ENCODE data around the gene GSK3B.

Gene GSK3B

DNA sequence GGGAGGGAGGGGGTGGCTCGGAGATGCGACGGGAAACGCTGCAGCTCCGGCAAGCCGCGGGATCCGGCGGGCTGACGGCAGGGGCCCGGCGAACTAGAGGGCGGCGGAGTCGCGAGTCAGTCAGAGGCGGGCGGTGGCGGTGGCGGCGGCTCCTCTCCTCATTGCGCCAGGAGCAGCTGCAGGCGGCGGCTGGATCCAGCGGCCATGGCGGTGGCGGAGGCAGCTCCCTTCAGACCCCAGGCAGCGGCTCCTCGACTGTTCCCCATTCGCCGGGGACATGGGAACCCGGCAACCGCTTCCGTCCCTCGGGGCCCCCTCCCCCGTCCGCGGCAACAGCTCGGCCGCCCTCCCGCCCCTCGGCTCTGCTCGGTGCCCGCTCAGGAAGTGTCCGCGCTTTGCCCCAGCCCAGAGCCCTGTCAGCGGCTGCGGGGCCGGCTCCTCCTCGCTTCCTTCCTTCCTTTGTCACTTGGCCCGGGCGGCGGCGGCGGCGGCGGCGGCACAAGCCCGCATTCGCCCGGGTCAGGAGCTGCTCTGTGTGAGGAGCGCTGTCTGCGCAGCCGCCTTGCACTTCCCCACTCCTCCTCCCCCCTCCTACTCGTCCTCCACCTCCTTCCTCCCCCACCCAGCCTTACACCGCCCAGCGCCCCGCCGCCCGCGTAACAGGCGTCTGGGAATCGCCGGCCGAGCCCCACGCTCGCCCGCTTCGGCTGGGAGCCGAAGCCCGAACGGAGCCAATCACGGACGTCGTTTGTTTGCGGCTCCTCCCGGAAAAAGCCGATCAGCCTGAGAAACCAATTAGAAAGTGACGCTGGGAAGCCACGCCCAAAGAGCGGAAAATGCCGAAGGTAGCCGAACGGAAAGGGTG, at the start of gene GSK3B:
Gene GSK3B, minus strand, starts transcription at position 537 of the 865 bp plus-strand sequence. CDS start 1,013 bp downstream, outside the sequence.
- peak; percentile 99 for DNase-seq

DNA sequence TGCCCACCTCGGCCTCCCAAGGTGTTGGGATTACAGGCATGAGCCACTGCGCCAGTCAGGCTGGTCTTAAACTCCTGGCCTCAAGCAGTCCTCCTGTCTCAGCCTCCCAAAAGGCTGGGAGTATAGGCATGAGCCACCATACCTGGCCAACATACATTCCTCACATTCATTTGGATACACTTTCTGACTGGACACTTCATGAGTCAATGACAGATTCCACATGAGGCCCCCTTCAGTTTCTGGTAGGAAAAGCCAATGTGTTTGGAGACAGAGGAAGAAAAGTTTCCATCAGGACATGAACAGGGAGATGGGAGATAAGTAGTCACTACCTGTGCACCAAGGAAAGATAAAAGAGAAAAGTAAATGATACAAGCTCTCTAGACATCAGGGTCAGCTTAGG, 49.4 kb upstream of the GSK3B start:
- no peak for DNase-seq

DNA sequence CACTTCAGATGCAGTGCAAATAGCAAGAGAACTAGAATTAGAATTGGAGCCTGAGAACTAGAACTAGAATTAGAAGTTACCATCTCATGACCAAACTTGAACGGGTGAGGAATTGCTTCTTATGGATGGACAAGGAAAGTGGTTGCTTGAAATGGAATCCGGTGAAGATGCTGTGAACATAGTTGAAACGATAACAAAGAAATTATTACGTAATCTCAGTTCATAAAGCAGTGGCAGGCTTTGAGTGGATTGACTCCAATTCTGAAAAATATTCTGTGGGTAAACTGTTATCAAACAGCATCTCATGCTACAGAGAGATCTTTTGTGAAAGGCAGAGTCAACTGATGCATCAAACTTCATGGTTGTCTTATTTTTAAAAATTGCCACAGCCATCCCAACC, 48.0 kb upstream of the GSK3B start:
- DNase-seq = no peak

- DNase-seq = no peak
These were observed 46.0 kb upstream of the GSK3B start for GRCh38 chr3:120140098-120140742.

GRCh38 chr3:120139140-120139539, 44.9 kb upstream of the GSK3B start:
- DNase-seq = no peak

DNA sequence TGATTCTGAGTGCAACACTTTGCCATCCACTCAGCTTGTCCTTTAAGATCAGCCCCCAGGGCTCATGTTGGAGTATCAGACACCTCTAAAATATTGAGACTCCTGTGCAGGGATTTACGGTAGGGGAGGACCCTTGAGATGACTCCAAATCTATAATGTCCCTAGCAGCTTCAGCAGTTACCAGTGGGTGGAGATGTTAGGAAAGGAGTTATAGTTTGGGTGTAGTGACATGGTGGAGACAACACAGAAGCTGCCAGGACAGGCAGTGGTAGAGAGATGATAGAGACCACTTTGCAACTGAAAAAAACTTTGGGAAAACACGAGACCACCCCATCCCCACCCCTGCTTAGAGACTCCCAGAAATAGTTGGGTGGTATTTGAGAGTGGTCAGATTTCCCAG, 43.3 kb upstream of the GSK3B start:
- DNase-seq = no peak

DNA sequence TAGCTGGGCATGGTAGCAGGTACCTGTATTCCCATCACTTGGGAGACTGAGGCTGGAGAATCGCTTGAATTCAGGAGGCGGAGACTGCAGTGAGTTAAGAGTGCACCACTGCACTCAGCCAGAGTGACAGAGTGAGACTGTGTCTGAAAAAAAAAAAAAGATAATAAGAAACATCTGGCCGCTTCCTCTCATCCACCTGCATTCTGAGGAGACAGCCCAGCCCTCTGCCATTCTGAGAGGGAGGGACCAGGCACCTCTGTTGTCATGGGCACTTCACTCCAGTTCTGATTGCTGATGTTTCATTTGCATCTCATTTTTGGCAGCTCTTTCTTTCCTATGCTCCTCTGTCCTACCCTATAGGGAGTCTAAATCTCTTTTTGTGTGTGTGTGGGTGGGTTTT, 36.4 kb upstream of the GSK3B start:
- DNase-seq = no peak

GRCh38 chr3:120129718-120130513, 35.7 kb upstream of the GSK3B start:
- no peak for DNase-seq

GRCh38 chr3:120129051-120129450, 34.8 kb upstream of the GSK3B start:
- DNase-seq = no peak

- DNase-seq = no peak
These were observed 31.7 kb upstream of the GSK3B start for GRCh38 chr3:120125992-120126391.

GRCh38 chr3:120119846-120120510, 25.7 kb upstream of the GSK3B start:
- DNase-seq = no peak

- no peak for DNase-seq
These were observed 20.7 kb upstream of the GSK3B start for GRCh38 chr3:120114981-120115380.

- DNase-seq = no peak
These were observed 20.1 kb upstream of the GSK3B start for GRCh38 chr3:120114376-120114775.

GRCh38 chr3:120113128-120114116, 19.2 kb upstream of the GSK3B start:
- DNase-seq = no peak

DNA sequence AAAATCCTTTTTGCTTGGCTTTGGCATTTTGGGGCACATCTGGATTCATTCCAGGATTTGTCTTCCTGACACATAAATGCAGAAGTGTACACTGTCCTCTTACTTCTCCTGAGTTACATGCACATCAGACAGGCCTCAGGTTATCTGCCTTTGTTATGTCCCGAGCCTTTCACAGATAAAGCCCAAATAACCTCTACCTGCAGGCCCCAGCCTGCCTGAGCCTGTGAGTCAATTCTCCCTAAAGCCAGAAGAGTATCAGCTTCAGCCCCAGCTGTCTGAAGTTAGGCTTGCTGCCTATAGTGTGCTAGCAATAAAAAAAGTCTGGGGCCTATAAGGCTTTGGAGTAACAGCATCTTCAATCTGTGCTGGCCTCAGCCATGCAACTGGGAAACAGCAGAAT, 17.7 kb upstream of the GSK3B start:
- no peak for DNase-seq

- DNase-seq = no peak
These were observed 9.0 kb upstream of the GSK3B start for GRCh38 chr3:120103276-120103675.

DNA sequence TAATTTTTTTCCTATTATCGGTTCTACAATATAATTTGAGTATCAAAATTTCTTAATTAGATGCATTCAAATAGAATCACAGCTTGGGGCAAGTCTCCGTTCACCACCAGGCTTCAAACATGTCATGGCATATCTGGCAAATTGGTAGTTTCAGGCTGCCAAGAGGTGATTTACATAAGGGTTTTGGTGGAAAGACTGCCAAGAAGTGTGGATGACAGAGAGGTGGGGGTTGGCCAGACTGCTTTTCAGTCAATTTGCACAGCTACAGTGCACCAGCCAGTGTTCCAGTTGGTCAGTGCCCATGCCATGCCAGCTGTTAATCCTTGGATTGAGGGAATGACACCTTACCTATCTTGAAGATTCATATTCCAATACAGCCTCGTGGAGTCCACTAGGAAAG, 8.4 kb upstream of the GSK3B start:
- no peak for DNase-seq

GRCh38 chr3:120102232-120102631, 8.0 kb upstream of the GSK3B start:
- DNase-seq = no peak

DNA sequence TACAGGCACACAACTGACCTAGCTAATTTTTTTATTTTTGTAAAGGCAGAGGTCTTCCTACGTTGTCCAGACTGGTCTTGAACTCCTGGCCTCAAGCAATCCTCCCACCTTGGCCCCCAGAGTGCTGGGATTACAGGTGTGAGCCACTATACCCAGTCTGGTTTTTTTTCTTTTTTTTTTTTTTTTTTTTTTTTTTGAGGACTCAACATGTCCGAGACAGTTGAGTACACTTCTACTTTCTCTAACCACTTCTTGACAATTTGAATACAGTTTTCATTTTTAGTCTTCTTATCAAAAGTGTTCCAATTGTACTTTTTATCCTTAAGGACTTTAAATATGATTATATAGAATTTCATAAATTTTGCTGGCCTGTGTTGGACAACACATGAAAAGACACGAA, 7.4 kb upstream of the GSK3B start:
- DNase-seq = no peak

GRCh38 chr3:120100711-120101110, 6.5 kb upstream of the GSK3B start:
- no peak for DNase-seq

DNA sequence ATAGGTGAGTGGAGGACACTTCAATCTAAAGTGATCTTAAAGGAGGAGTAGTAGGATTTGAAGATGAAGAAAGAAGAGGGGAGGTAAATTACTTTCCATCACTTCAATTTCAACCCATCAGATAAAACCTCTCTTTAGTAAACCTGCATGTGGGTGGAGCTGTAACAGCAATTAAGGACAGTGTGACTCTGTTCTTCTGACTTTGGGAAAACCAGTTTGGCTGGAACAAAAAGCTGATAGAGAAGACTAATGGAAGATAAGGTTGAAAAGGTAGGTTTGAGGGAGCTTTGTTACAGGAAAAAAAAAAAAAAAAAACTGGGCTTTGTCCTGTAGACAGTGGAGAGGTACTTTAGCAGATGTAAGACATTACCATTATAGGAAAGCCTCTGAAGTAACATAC, 4.5 kb upstream of the GSK3B start:
- DNase-seq = no peak

- no peak for DNase-seq
These were observed 1.8 kb upstream of the GSK3B start for GRCh38 chr3:120095979-120096426.

All from activated effector memory CD4-positive, alpha-beta T cell treated with Interleukin-2 at 50 U/mL for 16 hours (primary cell).